SK-N-SH treated with all-trans-retinoic acid at 6 μM for 48 hours (cell line): ENCODE measurements around the gene GADD45GIP1.

Experiments
- ATAC-seq: fragments of 200-7000 bp; cut with Tn5 transposase; 3 replicates; pipeline ENCODE4 v1.9.1; 2020; ENCODE audit warnings: mild to moderate bottlenecking, moderate library complexity
- ARNTL ChIP-seq: fragments of 450-650 bp; formaldehyde crosslinking; IDR thresholded peaks from 2 replicates; pipeline ENCODE4 v1.5.0; 2020; ENCODE audit warnings: low read depth, mild to moderate bottlenecking, moderate library complexity, borderline replicate concordance
- BACH2 ChIP-seq: fragments of 250-450 bp; sonication (Bioruptor Pico); IDR thresholded peaks from 2 replicates; pipeline ENCODE4 v1.9.0; 2021; ENCODE audit warnings: mild to moderate bottlenecking, borderline replicate concordance
- CSDC2 ChIP-seq: fragments of 250-450 bp; sonication (Bioruptor Pico); IDR thresholded peaks from 2 replicates; pipeline ENCODE4 v1.5.0; 2020; ENCODE audit warnings: mild to moderate bottlenecking, moderate library complexity
- CSRNP3 ChIP-seq: fragments of 250-450 bp; sonication (Bioruptor Pico); IDR thresholded peaks from 2 replicates; pipeline ENCODE4 v1.5.1; 2021; ENCODE audit warnings: mild to moderate bottlenecking, moderate library complexity
- ESRRG ChIP-seq: fragments of 250-450 bp; sonication (Bioruptor Pico); IDR thresholded peaks from 2 replicates; pipeline ENCODE4 v1.6.1; 2021; ENCODE audit warnings: mild to moderate bottlenecking
- GLIS3 ChIP-seq: fragments of 250-450 bp; sonication (Bioruptor Pico); IDR thresholded peaks from 2 replicates; pipeline ENCODE4 v1.5.0; 2020; ENCODE audit warnings: mild to moderate bottlenecking, moderate library complexity
- ISL1 ChIP-seq: fragments of 250-450 bp; sonication (Bioruptor Pico); IDR thresholded peaks from 2 replicates; pipeline ENCODE4 v2.1.2; 2022; ENCODE audit warnings: mild to moderate bottlenecking, moderate library complexity
- OSR1 ChIP-seq: fragments of 250-450 bp; sonication (Bioruptor Pico); IDR thresholded peaks from 2 replicates; pipeline ENCODE4 v1.8.0; 2022; ENCODE audit warnings: moderate library complexity, mild to moderate bottlenecking, inconsistent platforms
- PPARA ChIP-seq: fragments of 250-450 bp; sonication (Bioruptor Pico); IDR thresholded peaks from 2 replicates; pipeline ENCODE4 v1.5.0; 2020; ENCODE audit warnings: mild to moderate bottlenecking, borderline replicate concordance
- RARB ChIP-seq: fragments of 250-450 bp; sonication (Bioruptor Pico); IDR thresholded peaks from 2 replicates; pipeline ENCODE4 v1.8.0; 2021; ENCODE audit warnings: mild to moderate bottlenecking, moderate library complexity
- SNAI2 ChIP-seq: fragments of 250-450 bp; sonication (Bioruptor Pico); IDR thresholded peaks from 2 replicates; pipeline ENCODE4 v1.5.0; 2020; ENCODE audit warnings: mild to moderate bottlenecking, moderate library complexity
- TCF4 ChIP-seq: fragments of 250-450 bp; sonication (Bioruptor Pico); IDR thresholded peaks from 2 replicates; pipeline ENCODE4 v1.8.0; 2021; ENCODE audit warnings: mild to moderate bottlenecking, moderate library complexity, borderline replicate concordance
- TOX ChIP-seq: fragments of 250-450 bp; sonication (Bioruptor Pico); IDR thresholded peaks from 2 replicates; pipeline ENCODE4 v1.8.0; 2021; ENCODE audit warnings: mild to moderate bottlenecking, moderate library complexity, borderline replicate concordance
- TSHZ2 ChIP-seq: fragments of 250-450 bp; sonication (Bioruptor Pico); IDR thresholded peaks from 2 replicates; pipeline ENCODE4 v1.5.0; 2020; ENCODE audit warnings: mild to moderate bottlenecking, moderate library complexity
- ZC3H10 ChIP-seq: fragments of 250-450 bp; sonication (Bioruptor Pico); IDR thresholded peaks from 2 replicates; pipeline ENCODE4 v1.5.1; 2021; ENCODE audit warnings: mild to moderate bottlenecking, moderate library complexity
- ZFP3 ChIP-seq: fragments of 250-450 bp; sonication (Bioruptor Pico); IDR thresholded peaks from 2 replicates; pipeline ENCODE4 v1.5.0; 2020; ENCODE audit warnings: mild to moderate bottlenecking, moderate library complexity
- ZFP30 ChIP-seq: fragments of 450-650 bp; formaldehyde crosslinking; IDR thresholded peaks from 2 replicates; pipeline ENCODE4 v1.5.0; 2022; ENCODE audit warnings: mild to moderate bottlenecking, moderate library complexity
- ZNF565 ChIP-seq: fragments of 450-650 bp; formaldehyde crosslinking; conservative IDR thresholded peaks from 2 replicates; pipeline ENCODE4 v1.5.0; 2020; ENCODE audit warnings: low read depth, mild to moderate bottlenecking, moderate library complexity
- ZNF70 ChIP-seq: fragments of 450-650 bp; formaldehyde crosslinking; IDR thresholded peaks from 2 replicates; pipeline ENCODE4 v1.5.0; 2020; ENCODE audit warnings: mild to moderate bottlenecking, moderate library complexity
- ZNF8 ChIP-seq: fragments of 450-650 bp; formaldehyde crosslinking; IDR thresholded peaks from 2 replicates; pipeline ENCODE4 v1.5.0; 2020; ENCODE audit warnings: mild to moderate bottlenecking, moderate library complexity
- TF ChIP-seq, protein P1 (sequence below): fragments of 250-450 bp; sonication (Bioruptor Pico); IDR thresholded peaks from 2 replicates; pipeline ENCODE4 v1.8.0; 2021; ENCODE audit warnings: low read depth, mild to moderate bottlenecking, moderate library complexity, borderline replicate concordance

The GADD45GIP1 gene

GRCh38 chr19:12948612-12949362 lies 8.2 kb downstream of the GADD45GIP1 start (continued):
- TF ChIP-seq TSHZ2 (no peak), OSR1 (CRISPR knock-in tag) (no peak), PPARA (CRISPR knock-in tag) (no peak), ESRRG (CRISPR knock-in tag) (no peak), SNAI2 (CRISPR knock-in tag) (no peak)
- TF ChIP-seq, all 23 proteins: peak for 0

- no peak for ATAC-seq
- TF ChIP-seq TCF4 (CRISPR knock-in tag) (no peak), ZNF8 (CRISPR knock-in tag) (no peak), ARNTL (CRISPR knock-in tag) (no peak), CSDC2 (CRISPR knock-in tag) (no peak), ZNF565 (CRISPR knock-in tag) (no peak), ZNF70 (CRISPR knock-in tag) (no peak), ZFP3 (CRISPR knock-in tag) (no peak), SNAI2 (CRISPR knock-in tag) (no peak)
- TF ChIP-seq, protein P1, sequence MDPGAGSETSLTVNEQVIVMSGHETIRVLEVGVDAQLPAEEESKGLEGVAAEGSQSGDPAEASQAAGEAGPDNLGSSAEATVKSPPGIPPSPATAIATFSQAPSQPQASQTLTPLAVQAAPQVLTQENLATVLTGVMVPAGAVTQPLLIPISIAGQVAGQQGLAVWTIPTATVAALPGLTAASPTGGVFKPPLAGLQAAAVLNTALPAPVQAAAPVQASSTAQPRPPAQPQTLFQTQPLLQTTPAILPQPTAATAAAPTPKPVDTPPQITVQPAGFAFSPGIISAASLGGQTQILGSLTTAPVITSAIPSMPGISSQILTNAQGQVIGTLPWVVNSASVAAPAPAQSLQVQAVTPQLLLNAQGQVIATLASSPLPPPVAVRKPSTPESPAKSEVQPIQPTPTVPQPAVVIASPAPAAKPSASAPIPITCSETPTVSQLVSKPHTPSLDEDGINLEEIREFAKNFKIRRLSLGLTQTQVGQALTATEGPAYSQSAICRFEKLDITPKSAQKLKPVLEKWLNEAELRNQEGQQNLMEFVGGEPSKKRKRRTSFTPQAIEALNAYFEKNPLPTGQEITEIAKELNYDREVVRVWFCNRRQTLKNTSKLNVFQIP (CRISPR knock-in tag): no peak
Observed at GRCh38 chr19:12947702-12948611, 9.1 kb downstream of the GADD45GIP1 start.

DNA sequence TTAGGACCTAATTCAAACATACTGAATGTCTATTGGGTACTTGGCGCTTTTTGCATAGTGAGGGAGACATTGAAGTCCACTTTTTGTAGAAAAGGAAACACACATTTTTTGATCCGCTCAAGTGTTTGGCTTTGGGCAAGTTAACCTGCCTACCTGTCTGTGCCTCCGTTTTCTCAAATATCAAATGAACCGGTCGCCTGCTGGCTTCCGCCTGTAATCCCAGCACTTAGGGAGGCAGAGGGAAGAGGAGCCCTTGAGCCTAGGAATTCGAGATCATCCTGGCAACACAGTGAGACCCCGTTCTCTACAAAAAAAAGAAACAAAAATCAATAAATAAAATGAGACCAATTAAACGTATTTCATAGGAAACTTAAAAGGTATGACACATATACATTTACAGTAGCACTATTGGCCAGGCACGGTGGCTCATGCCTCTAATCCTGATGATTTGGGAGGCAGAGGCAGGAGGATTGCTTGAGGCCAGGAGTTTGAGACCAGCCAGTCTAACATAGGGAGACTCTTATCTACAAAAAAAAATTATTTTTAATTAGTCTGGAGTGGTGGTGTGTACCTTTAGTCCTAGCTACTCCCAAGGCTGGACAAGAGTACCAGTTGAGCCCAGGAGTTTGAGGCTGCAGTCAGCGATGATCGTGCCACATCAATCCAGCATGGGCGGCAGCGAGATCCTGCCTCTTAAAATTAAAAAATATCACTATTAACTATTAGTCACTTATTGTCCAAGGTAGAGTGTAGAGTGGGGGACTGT lies 10.1 kb downstream of the GADD45GIP1 start:
- TF ChIP-seq TOX (CRISPR knock-in tag): no peak
- no peak for TF ChIP-seq TSHZ2
- no peak for TF ChIP-seq ZNF8 (CRISPR knock-in tag)
- no peak for TF ChIP-seq SNAI2 (CRISPR knock-in tag)
- no peak for TF ChIP-seq RARB
- TF ChIP-seq ESRRG (CRISPR knock-in tag): no peak
- TF ChIP-seq PPARA (CRISPR knock-in tag): no peak
- no peak for TF ChIP-seq ZFP30 (CRISPR knock-in tag)
- TF ChIP-seq ISL1 (CRISPR knock-in tag): no peak
- no peak for TF ChIP-seq CSRNP3
- TF ChIP-seq ZC3H10 (CRISPR knock-in tag): no peak
- no peak for TF ChIP-seq OSR1 (CRISPR knock-in tag)
- no peak for TF ChIP-seq ZNF70 (CRISPR knock-in tag)
- TF ChIP-seq GLIS3 (CRISPR knock-in tag): no peak
- no peak for TF ChIP-seq BACH2
- TF ChIP-seq CSDC2 (CRISPR knock-in tag): no peak
- TF ChIP-seq ARNTL (CRISPR knock-in tag): no peak
- TF ChIP-seq, protein P1 (CRISPR knock-in tag): no peak
- no peak for ATAC-seq
